Epithelial cell of proximal tubule (primary cell): ENCODE data around the gene BAIAP3. TPM values are rescaled to one million over a fixed set of nuclear protein-coding genes. Genes with fewer than 3 reads are reported as not detected.
A peak's percentile ranks its signal among the peaks of the same experiment; 100 is the strongest.

Source experiments
- DNase-seq: peaks from one replicate; pipeline ENCODE4 v3.0.0-alpha.2; 2011; ENCODE audit warnings: low read depth
- H3K4me3 ChIP-seq: 2 replicates; pipeline ENCODE4 v1.5.1; 2011; ENCODE audit warnings: low read depth, mild to moderate bottlenecking, low read length
- CTCF ChIP-seq: conservative IDR thresholded peaks from 2 replicates; pipeline ENCODE4 v1.5.1; 2012; ENCODE audit warnings: low read depth, mild to moderate bottlenecking, low read length
- total RNA-seq: library from RNA; depleted of rRNA; stranded (reverse); fragments of >200 nt; gene quantifications from 2 replicates; pipeline ENCODE4 v1.2.3, GENCODE V29; 2015

BAIAP3 gene
- total RNA-seq, 1 donor from 2014 or later, result 3.9 TPM

- no peak for DNase-seq
- no peak for TF ChIP-seq CTCF
- H3K4me3 ChIP-seq, result no peak overlapping the region
These were observed 16.5 kb downstream of the BAIAP3 start for GRCh38 chr16:1349951-1350350.

GRCh38 chr16:1350691-1351090 is 17.2 kb downstream of the BAIAP3 start:
- no peak for DNase-seq
- TF ChIP-seq CTCF, result no peak

GRCh38 chr16:1351215-1351581 is 17.8 kb downstream of the BAIAP3 start:
- H3K4me3 ChIP-seq, result peak overlapping the region; percentile 87
- DNase-seq, result no peak
- no peak for TF ChIP-seq CTCF

More at GRCh38 chr16:1350691-1351090, 17.2 kb downstream of the BAIAP3 start:
- H3K4me3 ChIP-seq, result peak overlapping the region; percentile 87

GRCh38 chr16:1351582-1352362 is 18.3 kb downstream of the BAIAP3 start, which contains the start of the genes GNPTG and TSR3:
GNPTG (plus strand) TSS chr16:1351931; CDS start chr16:1351966, 35 bp downstream.
TSR3 (minus strand) TSS chr16:1351878; CDS start chr16:1351804, 74 bp downstream.
- DNase-seq, result no peak
- no peak for TF ChIP-seq CTCF
- peak within 1 kb of the TSS; percentile 87 for H3K4me3 ChIP-seq

GRCh38 chr16:1354815-1355540 is 21.5 kb downstream of the BAIAP3 start:
- no peak for DNase-seq
- no peak for TF ChIP-seq CTCF
- H3K4me3 ChIP-seq, result no peak overlapping the region

GRCh38 chr16:1355591-1355990 is 22.1 kb downstream of the BAIAP3 start:
- no peak for TF ChIP-seq CTCF
- no peak for DNase-seq
- no peak overlapping the region for H3K4me3 ChIP-seq
